Measurements from ENCODE around the gene PRKCD. TPM values are rescaled to one million over a fixed set of nuclear protein-coding genes. Genes with fewer than 3 reads are reported as not detected.

PRKCD gene
- polyA plus RNA-seq, 10 donors, result 5.8 to 9.5 (median 7.0) TPM

GRCh38 chr3:53216723-53217122, 55.7 kb downstream of the PRKCD start:
- DNase-seq, result no peak

- DNase-seq, result no peak
Observed at GRCh38 chr3:53217175-53217574, 56.2 kb downstream of the PRKCD start.

DNA sequence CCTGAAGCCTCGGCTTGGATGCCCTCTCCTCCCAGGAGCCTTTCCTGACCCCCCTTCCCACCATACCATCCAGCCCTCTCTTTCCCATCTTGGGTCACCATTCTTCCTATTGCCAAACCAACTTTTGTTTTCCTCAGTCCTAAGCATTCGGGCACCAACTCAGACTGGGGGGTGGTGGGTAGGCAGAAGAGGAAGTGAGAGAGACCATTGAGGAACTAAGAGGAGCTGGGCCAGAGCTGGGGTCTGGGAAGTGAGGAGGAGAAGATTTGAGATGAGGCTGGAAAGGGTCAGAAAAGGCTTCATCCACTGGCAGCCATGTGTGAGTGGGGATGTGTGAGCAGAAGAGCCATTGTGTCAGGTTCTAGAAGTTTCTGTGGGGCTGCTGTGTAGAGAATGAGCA, 57.1 kb downstream of the PRKCD start:
- DNase-seq, result no peak

DNA sequence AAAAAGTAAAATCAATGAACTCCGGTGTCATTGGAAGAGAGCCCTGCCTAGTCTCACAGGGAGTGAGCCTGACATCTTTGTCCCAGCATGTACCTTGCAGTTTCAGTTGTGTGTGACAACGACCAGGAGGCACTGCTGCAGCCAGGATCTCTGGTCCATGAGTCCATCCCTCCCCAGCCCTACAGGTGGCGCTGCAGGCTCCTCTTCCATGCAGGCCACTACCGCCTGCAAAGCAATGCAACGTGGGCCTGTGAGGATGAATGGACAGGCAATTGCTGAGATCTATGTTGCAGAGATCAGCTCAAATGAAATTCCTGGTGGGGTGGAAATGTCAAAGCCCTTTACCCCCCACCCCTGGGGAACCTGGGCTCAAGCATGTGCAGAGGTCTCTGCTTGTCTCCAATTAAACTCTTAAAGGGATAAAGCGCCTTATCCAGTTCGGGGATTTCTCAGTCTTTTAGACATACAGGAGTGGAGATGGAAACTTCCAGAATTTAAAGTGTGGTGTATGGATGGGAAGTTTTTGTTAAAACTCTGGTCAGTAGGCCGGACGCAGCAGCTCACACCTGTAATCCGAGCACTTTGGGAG, 59.0 kb downstream of the PRKCD start:
- DNase-seq, result peak; percentile 51 to 84 (median 73)

- DNase-seq, result no peak
Observed at GRCh38 chr3:53221345-53221744, 60.3 kb downstream of the PRKCD start.

DNA sequence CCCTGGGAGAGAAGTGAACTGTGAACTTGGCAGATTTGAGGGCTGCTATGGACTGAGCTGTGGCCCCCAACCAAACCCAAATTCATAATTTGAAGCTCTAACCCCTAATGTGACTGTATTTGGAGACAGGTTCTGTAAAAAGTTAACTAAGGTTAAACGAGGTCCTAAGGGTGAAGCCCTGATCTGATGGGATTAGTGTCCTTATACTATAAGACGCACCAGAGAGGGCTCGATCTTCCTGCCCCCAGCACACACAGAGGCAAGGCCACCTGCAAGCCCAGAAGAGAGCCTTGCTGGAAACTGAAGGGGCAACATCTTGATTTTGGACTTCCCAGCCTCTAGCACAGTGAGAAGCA, 60.8 kb downstream of the PRKCD start:
- DNase-seq, result no peak

- DNase-seq, result no peak
Observed at GRCh38 chr3:53222183-53222901, 61.3 kb downstream of the PRKCD start.

DNA sequence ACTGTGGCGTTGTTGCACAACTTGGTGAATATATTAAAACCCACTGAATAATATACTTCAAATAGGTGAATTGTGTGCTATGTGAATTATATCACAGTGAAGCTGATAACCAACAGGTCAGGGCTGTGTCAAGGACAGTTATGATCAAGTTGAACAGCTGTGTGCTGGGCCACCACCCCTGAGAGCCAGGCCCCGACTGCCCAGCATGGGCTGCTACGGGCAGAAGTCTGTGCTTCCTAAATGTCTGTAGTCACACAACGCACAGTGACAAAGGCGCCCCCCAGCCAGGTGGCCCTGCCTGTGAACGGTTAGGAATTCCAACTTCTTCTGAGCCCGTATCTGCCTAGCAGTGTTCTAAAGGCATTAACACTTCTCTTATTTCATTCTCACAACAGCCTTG, 62.0 kb downstream of the PRKCD start:
- no peak for DNase-seq

- no peak for DNase-seq
Observed at GRCh38 chr3:53223541-53223966, 62.5 kb downstream of the PRKCD start.

GRCh38 chr3:53224026-53224425, 63.0 kb downstream of the PRKCD start:
- DNase-seq, result no peak

GRCh38 chr3:53224536-53224935, 63.5 kb downstream of the PRKCD start:
- DNase-seq, result no peak

DNA sequence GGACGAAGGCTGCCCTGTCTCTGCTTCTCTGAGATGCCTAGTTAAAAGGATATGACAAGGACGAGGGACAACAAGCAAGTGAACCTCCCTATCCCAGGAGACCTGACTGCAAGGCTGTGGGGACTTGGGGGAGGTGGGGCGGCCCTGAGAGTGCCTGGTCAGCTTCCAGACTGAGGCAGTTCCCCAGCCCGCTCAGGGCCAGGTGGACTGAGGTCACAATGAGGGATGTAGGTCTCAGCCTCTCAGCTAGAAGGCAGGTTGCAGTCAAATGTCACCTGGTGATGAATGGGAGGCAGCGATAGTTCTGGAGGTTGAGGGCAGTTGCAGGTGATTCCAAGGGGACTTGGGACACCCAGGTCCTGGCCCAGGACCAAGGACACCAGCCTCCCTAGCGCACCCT, 64.2 kb downstream of the PRKCD start:
- no peak for DNase-seq

GRCh38 chr3:53225651-53226050, 64.6 kb downstream of the PRKCD start:
- no peak for DNase-seq

- no peak for DNase-seq
Observed at GRCh38 chr3:53226142-53226840, 65.3 kb downstream of the PRKCD start.

- DNase-seq, result no peak
Observed at GRCh38 chr3:53226841-53227407, 65.9 kb downstream of the PRKCD start.

GRCh38 chr3:53227993-53228885, 67.2 kb downstream of the PRKCD start:
- DNase-seq, result no peak

DNA sequence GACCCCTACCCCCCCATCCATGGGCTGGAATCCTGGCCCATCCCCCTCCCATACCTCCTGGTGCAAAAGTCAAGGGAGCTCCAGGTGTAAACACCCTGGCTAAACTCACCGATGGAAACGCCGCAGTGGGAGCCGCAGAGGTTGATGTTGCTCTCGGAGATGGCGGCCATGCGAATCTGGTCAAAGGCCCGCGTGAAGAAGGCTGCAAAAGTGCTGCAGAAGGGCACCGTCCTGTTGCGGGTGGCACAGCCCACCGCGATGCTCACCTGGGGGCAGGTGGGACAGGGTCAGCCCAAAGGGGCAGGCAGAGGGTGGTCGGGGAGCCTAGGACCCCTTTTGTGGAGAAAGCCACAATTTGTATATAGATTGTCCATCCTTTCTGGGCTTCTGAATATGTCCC, 68.2 kb downstream of the PRKCD start:
- DNase-seq, result no peak

DNA sequence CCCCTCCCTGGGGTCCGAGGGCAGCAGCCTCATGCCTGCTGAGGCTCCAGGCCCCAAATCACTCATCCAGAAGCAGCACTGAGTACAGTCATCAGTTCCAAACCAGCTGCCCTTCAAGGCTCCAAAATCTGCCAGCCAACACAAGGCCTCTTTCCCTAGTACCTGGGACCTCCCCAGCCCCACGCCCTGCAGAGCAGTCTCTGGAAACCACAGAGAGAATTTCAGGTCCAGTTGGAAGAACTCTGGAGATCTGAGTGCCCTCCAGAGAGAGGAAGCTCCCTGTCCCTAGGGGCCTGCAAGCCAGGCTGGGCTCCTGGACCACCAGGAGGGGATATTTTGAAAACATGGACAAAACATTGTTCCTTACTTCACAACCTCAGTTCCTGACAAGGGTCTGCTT, 68.6 kb downstream of the PRKCD start:
- DNase-seq, result no peak

DNA sequence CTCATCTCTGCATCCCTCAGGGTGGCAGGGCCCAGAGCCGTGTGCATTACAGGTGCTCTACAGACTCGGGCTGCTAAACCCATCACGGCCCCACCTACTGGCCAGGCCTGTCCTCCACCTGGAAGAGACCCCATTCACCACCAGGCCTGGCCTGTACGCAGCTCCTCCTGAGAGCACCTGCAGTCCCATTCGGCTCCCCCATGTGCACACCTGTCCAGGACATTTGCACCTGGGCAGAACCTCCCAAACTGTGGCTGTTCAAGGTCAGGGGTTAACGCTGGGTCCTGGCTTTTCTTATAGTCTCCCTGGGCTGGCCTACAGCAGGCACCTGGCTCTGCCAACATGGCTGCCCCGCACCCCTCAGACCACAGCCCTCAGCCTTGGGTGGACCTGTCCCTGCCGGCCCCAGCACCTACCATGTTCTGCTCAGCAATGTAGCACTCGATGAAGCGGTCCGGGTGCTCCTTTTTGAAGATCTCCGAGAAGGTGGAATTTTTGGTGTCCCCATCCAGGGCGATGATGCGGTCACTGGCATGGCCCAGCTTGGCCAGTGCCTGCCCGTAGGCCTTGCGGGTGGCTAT, 69.1 kb downstream of the PRKCD start:
- no peak for DNase-seq

DNA sequence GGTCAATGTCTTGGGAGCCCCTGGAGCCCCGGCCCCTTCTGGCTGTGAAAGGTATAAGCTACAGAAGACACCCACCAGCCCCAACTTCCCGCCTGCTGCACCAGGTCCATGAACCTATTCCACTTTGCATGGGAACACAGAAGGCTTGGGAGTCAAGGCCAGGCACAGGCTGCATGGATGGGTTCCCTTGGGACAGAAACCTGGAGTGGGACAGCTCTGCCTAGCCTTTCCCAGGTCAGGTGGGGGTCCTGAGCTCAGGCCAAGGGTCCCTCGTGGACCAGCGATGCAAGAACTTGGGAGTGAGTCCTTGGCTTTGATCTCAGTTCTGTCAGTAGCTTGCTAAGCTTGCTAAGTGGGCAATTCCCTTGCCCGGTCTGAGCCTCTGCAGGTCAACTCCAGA, 69.8 kb downstream of the PRKCD start:
- no peak for DNase-seq

Data from muscle of back (tissue), 11 donors.